SK-N-SH treated with all-trans-retinoic acid at 6 μM for 48 hours (cell line): ENCODE results near the gene DCTN3.

Source experiments
- ARNTL ChIP-seq: fragments of 450-650 bp; formaldehyde crosslinking; IDR thresholded peaks from 2 replicates; pipeline ENCODE4 v1.5.0; 2020; ENCODE audit warnings: low read depth, mild to moderate bottlenecking, moderate library complexity, borderline replicate concordance
- ESRRG ChIP-seq: fragments of 250-450 bp; sonication (Bioruptor Pico); IDR thresholded peaks from 2 replicates; pipeline ENCODE4 v1.6.1; 2021; ENCODE audit warnings: mild to moderate bottlenecking
- SNAI2 ChIP-seq: fragments of 250-450 bp; sonication (Bioruptor Pico); IDR thresholded peaks from 2 replicates; pipeline ENCODE4 v1.5.0; 2020; ENCODE audit warnings: mild to moderate bottlenecking, moderate library complexity
- ZC3H10 ChIP-seq: fragments of 250-450 bp; sonication (Bioruptor Pico); IDR thresholded peaks from 2 replicates; pipeline ENCODE4 v1.5.1; 2021; ENCODE audit warnings: mild to moderate bottlenecking, moderate library complexity
- ZFP30 ChIP-seq: fragments of 450-650 bp; formaldehyde crosslinking; IDR thresholded peaks from 2 replicates; pipeline ENCODE4 v1.5.0; 2022; ENCODE audit warnings: mild to moderate bottlenecking, moderate library complexity
- ZNF70 ChIP-seq: fragments of 450-650 bp; formaldehyde crosslinking; IDR thresholded peaks from 2 replicates; pipeline ENCODE4 v1.5.0; 2020; ENCODE audit warnings: mild to moderate bottlenecking, moderate library complexity
- TF ChIP-seq, protein P1 (sequence below): fragments of 250-450 bp; sonication (Bioruptor Pico); IDR thresholded peaks from 2 replicates; pipeline ENCODE4 v1.8.0; 2020; ENCODE audit warnings: mild to moderate bottlenecking, moderate library complexity, borderline replicate concordance

DNA sequence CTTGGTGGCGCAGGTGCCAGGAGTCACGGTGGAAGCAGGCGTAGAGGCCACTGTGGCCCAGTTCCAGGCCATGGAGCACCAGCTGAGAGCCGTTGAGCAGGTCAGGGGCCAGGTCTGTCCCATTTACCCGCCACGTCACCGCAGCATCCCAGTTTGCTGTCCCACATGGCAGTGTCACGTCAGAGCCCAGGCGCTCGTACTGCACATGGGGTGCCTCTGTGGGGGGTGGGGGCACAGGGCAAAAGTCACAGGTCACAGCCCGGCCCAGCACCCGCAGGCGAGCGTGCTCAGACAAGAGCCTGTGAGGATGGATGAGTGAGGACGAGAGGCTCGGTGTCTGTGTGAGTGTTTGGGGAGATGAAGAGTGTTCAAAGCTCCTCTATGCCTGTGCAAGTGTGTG, 55.7 kb downstream of the DCTN3 start:
- no peak for TF ChIP-seq ZC3H10
- no peak for TF ChIP-seq ARNTL (CRISPR knock-in tag)
- TF ChIP-seq ZFP30 (CRISPR knock-in tag), result no peak
- TF ChIP-seq, protein P1, sequence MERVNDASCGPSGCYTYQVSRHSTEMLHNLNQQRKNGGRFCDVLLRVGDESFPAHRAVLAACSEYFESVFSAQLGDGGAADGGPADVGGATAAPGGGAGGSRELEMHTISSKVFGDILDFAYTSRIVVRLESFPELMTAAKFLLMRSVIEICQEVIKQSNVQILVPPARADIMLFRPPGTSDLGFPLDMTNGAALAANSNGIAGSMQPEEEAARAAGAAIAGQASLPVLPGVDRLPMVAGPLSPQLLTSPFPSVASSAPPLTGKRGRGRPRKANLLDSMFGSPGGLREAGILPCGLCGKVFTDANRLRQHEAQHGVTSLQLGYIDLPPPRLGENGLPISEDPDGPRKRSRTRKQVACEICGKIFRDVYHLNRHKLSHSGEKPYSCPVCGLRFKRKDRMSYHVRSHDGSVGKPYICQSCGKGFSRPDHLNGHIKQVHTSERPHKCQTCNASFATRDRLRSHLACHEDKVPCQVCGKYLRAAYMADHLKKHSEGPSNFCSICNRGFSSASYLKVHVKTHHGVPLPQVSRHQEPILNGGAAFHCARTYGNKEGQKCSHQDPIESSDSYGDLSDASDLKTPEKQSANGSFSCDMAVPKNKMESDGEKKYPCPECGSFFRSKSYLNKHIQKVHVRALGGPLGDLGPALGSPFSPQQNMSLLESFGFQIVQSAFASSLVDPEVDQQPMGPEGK (CRISPR knock-in tag), result no peak
- no peak for TF ChIP-seq ZNF70 (CRISPR knock-in tag)
- no peak for TF ChIP-seq ESRRG (CRISPR knock-in tag)
- no peak for TF ChIP-seq SNAI2 (CRISPR knock-in tag)
